A549 (cell line): ENCODE results near the gene TNS1.

ENCODE experiments used
- BHLHE40 ChIP-seq: IDR thresholded peaks from 2 replicates; pipeline ENCODE4 v1.6.1; 2012; ENCODE audit warnings: low read depth, low read length, inconsistent platforms
- CBX2 ChIP-seq: fragments of 200-600 bp; sonication (generic); IDR thresholded peaks from 2 replicates; pipeline ENCODE4 v1.6.1; 2016; ENCODE audit warnings: low read depth, mild to moderate bottlenecking, borderline replicate concordance
- CTCF ChIP-seq: fragments of >200 bp; sonication (Bioruptor Twin); formaldehyde crosslinking; IDR thresholded peaks from 3 replicates; pipeline ENCODE4 v1.5.1; 2016
- EP300 ChIP-seq, 2 experiments: fragments of >200 bp; sonication (Bioruptor Twin); formaldehyde crosslinking; IDR thresholded peaks; 2 replicates in 1 of 2; 3 replicates in 1 of 2; pipeline ENCODE4 v1.6.1; 2016 to 2017
- FOSB ChIP-seq: fragments of 250-450 bp; sonication (Bioruptor Pico); IDR thresholded peaks from 2 replicates; pipeline ENCODE4 v1.5.0; 2020; ENCODE audit warnings: mild to moderate bottlenecking, moderate library complexity
- JUN ChIP-seq, 2 experiments: fragments of >200 bp; sonication (Bioruptor Twin); formaldehyde crosslinking; IDR thresholded peaks; 2 replicates in 1 of 2; 3 replicates in 1 of 2; pipeline ENCODE4 v1.6.1; 2016 to 2017
- NR3C1 ChIP-seq: fragments of >200 bp; sonication (Bioruptor Twin); formaldehyde crosslinking; IDR thresholded peaks from 3 replicates; pipeline ENCODE4 v1.6.1; 2017
- POLR2A ChIP-seq: IDR thresholded peaks from 2 replicates; pipeline ENCODE4 v1.6.1; 2012; ENCODE audit warnings: mild to moderate bottlenecking, low read length
- REST ChIP-seq: fragments of 200-600 bp; sonication (generic); IDR thresholded peaks from 2 replicates; pipeline ENCODE4 v1.6.1; 2016; ENCODE audit warnings: antibody characterized with exemption, mild to moderate bottlenecking, moderate library complexity
- RFX5 ChIP-seq: fragments of 450-650 bp; IDR thresholded peaks from 2 replicates; pipeline ENCODE4 v1.7.1; 2014; ENCODE audit warnings: antibody characterized with exemption, mild to moderate bottlenecking, moderate library complexity
- USF2 ChIP-seq: fragments of 450-650 bp; IDR thresholded peaks from 2 replicates; pipeline ENCODE4 v1.6.1; 2014; ENCODE audit warnings: antibody characterized with exemption

GRCh38 chr2:217905896-217906295 lies 96.9 kb downstream of the TNS1 start:
- TF ChIP-seq CTCF, result no peak
- no peak for TF ChIP-seq RFX5
- TF ChIP-seq BHLHE40, result no peak
- TF ChIP-seq JUN (IDR thresholded peaks at IDR 0.05), result no peak
- no peak for TF ChIP-seq FOSB (CRISPR knock-in tag)
- TF ChIP-seq USF2, result no peak
- TF ChIP-seq NR3C1, result no peak
- no peak for TF ChIP-seq REST
- no peak for TF ChIP-seq CBX2
- TF ChIP-seq POLR2A, result no peak
- TF ChIP-seq EP300 (IDR thresholded peaks at IDR 0.05), result no peak
